Measurements from ENCODE around the gene KIF16B. TPM values are rescaled to one million over a fixed set of nuclear protein-coding genes. Genes with fewer than 3 reads are reported as not detected.
A peak's percentile ranks its signal among the peaks of the same experiment; 100 is the strongest.

KIF16B gene
- total RNA-seq: 1 to 10 TPM; 8.8 to 8.9 TPM

GRCh38 chr20:16573001-16573965 is at the start of gene KIF16B:
TSS of gene KIF16B (minus strand) at chr20:16573448. CDS start at chr20:16573275, 173 bp downstream.
- H3K27ac Mint-ChIP-seq: peak within 1 kb of the TSS; percentile 72
- CTCF ChIA-PET: no interaction called here
- H3K4me1 Mint-ChIP-seq: peaks cover 43% of the 10 kb centered on the region
- no peaks in the 10 kb centered on the region for H3K36me3 Mint-ChIP-seq (ENCODE audit: low read depth)
- H3K9me3 Mint-ChIP-seq: no peaks in the 10 kb centered on the region
- peak within 1 kb of the TSS; percentile 83 for H3K4me3 Mint-ChIP-seq
- no peaks in the 10 kb centered on the region for H3K27me3 Mint-ChIP-seq
- POLR2A ChIA-PET: no interaction called here
- DNase-seq: peak; percentile 88

- POLR2A ChIA-PET: no interaction called here
- peaks cover 1% of the 10 kb centered on the region for H3K4me1 Mint-ChIP-seq
- CTCF ChIA-PET: no interaction called here
These were observed 49.3 kb upstream of the KIF16B start for GRCh38 chr20:16622501-16622900.

GRCh38 chr20:16621435-16622141 is 48.3 kb upstream of the KIF16B start:
- H3K4me1 Mint-ChIP-seq: peaks cover 1% of the 10 kb centered on the region
- H3K27me3 Mint-ChIP-seq: peaks cover 3% of the 10 kb centered on the region

More at GRCh38 chr20:16622501-16622900, 49.3 kb upstream of the KIF16B start:
- Mint-ChIP-seq H3K27me3 (peaks cover 3% of the 10 kb centered on the region), H3K36me3 (ENCODE audit: low read depth) (no peaks in the 10 kb centered on the region), H3K9me3 (peaks cover 5% of the 10 kb centered on the region), H3K4me3 (no peak overlapping the region), H3K27ac (no peak overlapping the region)
- no peak for DNase-seq

GRCh38 chr20:16620961-16621360 is 47.7 kb upstream of the KIF16B start:
- Mint-ChIP-seq H3K4me1 (peaks cover 1% of the 10 kb centered on the region), H3K27me3 (peaks cover 3% of the 10 kb centered on the region), H3K27ac (no peak overlapping the region), H3K9me3 (peaks cover 5% of the 10 kb centered on the region), H3K36me3 (ENCODE audit: low read depth) (no peaks in the 10 kb centered on the region), H3K4me3 (no peak overlapping the region)
- ChIA-PET POLR2A (no interaction called here), CTCF (no interaction called here)
- DNase-seq: no peak

More at GRCh38 chr20:16621435-16622141, 48.3 kb upstream of the KIF16B start:
- ChIA-PET POLR2A (no interaction called here), CTCF (no interaction called here)
- H3K27ac Mint-ChIP-seq: no peak overlapping the region
- no peak overlapping the region for H3K4me3 Mint-ChIP-seq
- no peak for DNase-seq
- no peaks in the 10 kb centered on the region for H3K36me3 Mint-ChIP-seq (ENCODE audit: low read depth)
- H3K9me3 Mint-ChIP-seq: peaks cover 5% of the 10 kb centered on the region

- ChIA-PET CTCF (no interaction called here), POLR2A (no interaction called here)
- H3K27me3 Mint-ChIP-seq: peaks cover 3% of the 10 kb centered on the region
These were observed 46.7 kb upstream of the KIF16B start for GRCh38 chr20:16619953-16620352.

GRCh38 chr20:16617056-16617455 is 43.8 kb upstream of the KIF16B start:
- H3K4me1 Mint-ChIP-seq: no peaks in the 10 kb centered on the region
- CTCF ChIA-PET: no interaction called here
- POLR2A ChIA-PET: no interaction called here

More at GRCh38 chr20:16619953-16620352, 46.7 kb upstream of the KIF16B start:
- H3K27ac Mint-ChIP-seq: no peak overlapping the region
- peaks cover 1% of the 10 kb centered on the region for H3K4me1 Mint-ChIP-seq
- no peaks in the 10 kb centered on the region for H3K36me3 Mint-ChIP-seq (ENCODE audit: low read depth)
- peaks cover 5% of the 10 kb centered on the region for H3K9me3 Mint-ChIP-seq
- no peak for DNase-seq
- H3K4me3 Mint-ChIP-seq: no peak overlapping the region

GRCh38 chr20:16616317-16616716 is 43.1 kb upstream of the KIF16B start:
- H3K27me3 Mint-ChIP-seq: peaks cover 6% of the 10 kb centered on the region
- H3K27ac Mint-ChIP-seq: no peak overlapping the region
- H3K9me3 Mint-ChIP-seq: peaks cover 2% of the 10 kb centered on the region
- ChIA-PET CTCF (no interaction called here), POLR2A (no interaction called here)
- no peak for DNase-seq
- H3K4me1 Mint-ChIP-seq: no peaks in the 10 kb centered on the region
- H3K4me3 Mint-ChIP-seq: no peak overlapping the region
- no peaks in the 10 kb centered on the region for H3K36me3 Mint-ChIP-seq (ENCODE audit: low read depth)

More at GRCh38 chr20:16617056-16617455, 43.8 kb upstream of the KIF16B start:
- Mint-ChIP-seq H3K4me3 (no peak overlapping the region), H3K36me3 (ENCODE audit: low read depth) (no peaks in the 10 kb centered on the region), H3K27me3 (peaks cover 3% of the 10 kb centered on the region), H3K9me3 (peaks cover 2% of the 10 kb centered on the region), H3K27ac (no peak overlapping the region)
- DNase-seq: no peak

GRCh38 chr20:16615199-16615598 is 42.0 kb upstream of the KIF16B start:
- CTCF ChIA-PET: no interaction called here
- H3K9me3 Mint-ChIP-seq: peaks cover 2% of the 10 kb centered on the region

GRCh38 chr20:16613954-16614353 is 40.7 kb upstream of the KIF16B start:
- DNase-seq: no peak
- Mint-ChIP-seq H3K4me3 (no peak overlapping the region), H3K27ac (no peak overlapping the region), H3K4me1 (no peaks in the 10 kb centered on the region), H3K9me3 (peaks cover 2% of the 10 kb centered on the region), H3K36me3 (ENCODE audit: low read depth) (no peaks in the 10 kb centered on the region), H3K27me3 (peaks cover 3% of the 10 kb centered on the region)
- ChIA-PET POLR2A (no interaction called here), CTCF (no interaction called here)

More at GRCh38 chr20:16615199-16615598, 42.0 kb upstream of the KIF16B start:
- Mint-ChIP-seq H3K4me1 (no peaks in the 10 kb centered on the region), H3K4me3 (no peak overlapping the region), H3K27ac (no peak overlapping the region), H3K27me3 (peaks cover 3% of the 10 kb centered on the region), H3K36me3 (ENCODE audit: low read depth) (no peaks in the 10 kb centered on the region)
- POLR2A ChIA-PET: no interaction called here
- no peak for DNase-seq

- Mint-ChIP-seq H3K4me1 (no peaks in the 10 kb centered on the region), H3K36me3 (ENCODE audit: low read depth) (no peaks in the 10 kb centered on the region), H3K9me3 (no peaks in the 10 kb centered on the region), H3K27me3 (peaks cover 3% of the 10 kb centered on the region), H3K4me3 (no peak overlapping the region), H3K27ac (no peak overlapping the region)
- CTCF ChIA-PET: no interaction called here
- POLR2A ChIA-PET: no interaction called here
- DNase-seq: no peak
These were observed 39.5 kb upstream of the KIF16B start for GRCh38 chr20:16612706-16613105.

- CTCF ChIA-PET: no interaction called here
- H3K4me1 Mint-ChIP-seq: no peaks in the 10 kb centered on the region
- H3K36me3 Mint-ChIP-seq (ENCODE audit: low read depth): no peaks in the 10 kb centered on the region
- DNase-seq: no peak
- H3K9me3 Mint-ChIP-seq: no peaks in the 10 kb centered on the region
- POLR2A ChIA-PET: no interaction called here
- no peak overlapping the region for H3K27ac Mint-ChIP-seq
- H3K4me3 Mint-ChIP-seq: no peak overlapping the region
- peaks cover 3% of the 10 kb centered on the region for H3K27me3 Mint-ChIP-seq
These were observed 38.6 kb upstream of the KIF16B start for GRCh38 chr20:16611817-16612216.

GRCh38 chr20:16609066-16609465 is 35.8 kb upstream of the KIF16B start:
- no peak overlapping the region for H3K4me3 Mint-ChIP-seq
- ChIA-PET POLR2A (no interaction called here), CTCF (no interaction called here)
- H3K9me3 Mint-ChIP-seq: no peaks in the 10 kb centered on the region
- no peaks in the 10 kb centered on the region for H3K36me3 Mint-ChIP-seq (ENCODE audit: low read depth)
- peaks cover 3% of the 10 kb centered on the region for H3K27me3 Mint-ChIP-seq
- H3K27ac Mint-ChIP-seq: no peak overlapping the region
- no peaks in the 10 kb centered on the region for H3K4me1 Mint-ChIP-seq
- no peak for DNase-seq

GRCh38 chr20:16608277-16608650 is 35.0 kb upstream of the KIF16B start:
- Mint-ChIP-seq H3K27me3 (peaks cover 3% of the 10 kb centered on the region), H3K4me1 (no peaks in the 10 kb centered on the region), H3K27ac (no peak overlapping the region), H3K4me3 (no peak overlapping the region), H3K9me3 (no peaks in the 10 kb centered on the region), H3K36me3 (ENCODE audit: low read depth) (no peaks in the 10 kb centered on the region)
- CTCF ChIA-PET: no interaction called here
- POLR2A ChIA-PET: no interaction called here
- no peak for DNase-seq

All from activated CD4-positive, alpha-beta memory T cell treated with anti-CD3 and anti-CD28 coated beads, Interleukin-2, amount 10 ng/mL, durations not matched to agents 7 days and 5 days (primary cell).